DOHH2 (cell line): Measurements from ENCODE around the gene OLFM4.

ENCODE experiments used
- H3F3A ChIP-seq: fragments of 200-600 bp; sonication (generic), shearing (Covaris generic); 2 replicates; pipeline ENCODE4 v1.6.0; 2016; ENCODE audit warnings: antibody characterized with exemption, mild to moderate bottlenecking; ENCODE audit not compliant: control insufficient read depth, insufficient read depth
- H3K27ac ChIP-seq: fragments of 200-600 bp; sonication (generic); 2 replicates; pipeline ENCODE4 v1.5.1; 2014; ENCODE audit warnings: low read depth, mild to moderate bottlenecking, low read length, moderate library complexity
- H3K27me3 ChIP-seq: fragments of 200-600 bp; sonication (generic); 2 replicates; pipeline ENCODE4 v1.6.1; 2014; ENCODE audit warnings: mild to moderate bottlenecking, low read length, mixed read lengths; ENCODE audit not compliant: control insufficient read depth
- H3K36me3 ChIP-seq: fragments of 200-600 bp; sonication (generic); 2 replicates; pipeline ENCODE4 v1.6.1; 2014; ENCODE audit warnings: mild to moderate bottlenecking, low read length, moderate library complexity, mixed read lengths; ENCODE audit not compliant: control insufficient read depth
- H3K4me1 ChIP-seq: fragments of 200-600 bp; sonication (generic); 2 replicates; pipeline ENCODE4 v1.6.1; 2014; ENCODE audit warnings: mild to moderate bottlenecking, low read length, mixed read lengths; ENCODE audit not compliant: control insufficient read depth
- H3K4me2 ChIP-seq: fragments of 200-600 bp; sonication (generic); 2 replicates; pipeline ENCODE4 v1.6.0; 2014; ENCODE audit warnings: mild to moderate bottlenecking, low read length, moderate library complexity
- H3K4me3 ChIP-seq: fragments of 200-600 bp; sonication (generic); 2 replicates; pipeline ENCODE4 v1.5.1; 2014; ENCODE audit warnings: mild to moderate bottlenecking, low read length, mixed read lengths
- H3K79me2 ChIP-seq: fragments of 200-600 bp; sonication (generic); 2 replicates; pipeline ENCODE4 v1.6.1; 2014; ENCODE audit warnings: mild to moderate bottlenecking, low read length, mixed read lengths; ENCODE audit not compliant: control insufficient read depth
- H3K9me2 ChIP-seq: fragments of 200-600 bp; sonication (generic); replicated peaks from 2 replicates; pipeline ENCODE4 v1.6.1; 2014; ENCODE audit warnings: mild to moderate bottlenecking, low read length, mixed read lengths; ENCODE audit not compliant: control insufficient read depth
- H3K9me3 ChIP-seq: fragments of 200-600 bp; sonication (generic); 2 replicates; pipeline ENCODE4 v1.6.1; 2014; ENCODE audit warnings: antibody characterized with exemption, low read length, mixed read lengths; ENCODE audit not compliant: control insufficient read depth, insufficient read depth
- H4K20me1 ChIP-seq: fragments of 200-600 bp; sonication (generic); 2 replicates; pipeline ENCODE4 v1.6.0; 2014; ENCODE audit warnings: low read depth, mild to moderate bottlenecking, antibody characterized with exemption, low read length, moderate library complexity; ENCODE audit not compliant: control insufficient read depth, insufficient read depth
- EZH2phosphoT487 ChIP-seq: fragments of 200-600 bp; sonication (generic); IDR thresholded peaks from 2 replicates; pipeline ENCODE4 v1.6.1; 2017; ENCODE audit warnings: borderline replicate concordance, mild to moderate bottlenecking, antibody characterized with exemption, low read length, moderate library complexity, mixed read lengths
- TF ChIP-seq, protein P1 (sequence below): fragments of 200-600 bp; sonication (generic); IDR thresholded peaks from one replicate; pipeline ENCODE4 v1.5.1; 2014; ENCODE audit warnings: antibody characterized with exemption, mild to moderate bottlenecking, low read depth, low read length; ENCODE audit not compliant: poor library complexity, severe bottlenecking

The OLFM4 gene

DNA sequence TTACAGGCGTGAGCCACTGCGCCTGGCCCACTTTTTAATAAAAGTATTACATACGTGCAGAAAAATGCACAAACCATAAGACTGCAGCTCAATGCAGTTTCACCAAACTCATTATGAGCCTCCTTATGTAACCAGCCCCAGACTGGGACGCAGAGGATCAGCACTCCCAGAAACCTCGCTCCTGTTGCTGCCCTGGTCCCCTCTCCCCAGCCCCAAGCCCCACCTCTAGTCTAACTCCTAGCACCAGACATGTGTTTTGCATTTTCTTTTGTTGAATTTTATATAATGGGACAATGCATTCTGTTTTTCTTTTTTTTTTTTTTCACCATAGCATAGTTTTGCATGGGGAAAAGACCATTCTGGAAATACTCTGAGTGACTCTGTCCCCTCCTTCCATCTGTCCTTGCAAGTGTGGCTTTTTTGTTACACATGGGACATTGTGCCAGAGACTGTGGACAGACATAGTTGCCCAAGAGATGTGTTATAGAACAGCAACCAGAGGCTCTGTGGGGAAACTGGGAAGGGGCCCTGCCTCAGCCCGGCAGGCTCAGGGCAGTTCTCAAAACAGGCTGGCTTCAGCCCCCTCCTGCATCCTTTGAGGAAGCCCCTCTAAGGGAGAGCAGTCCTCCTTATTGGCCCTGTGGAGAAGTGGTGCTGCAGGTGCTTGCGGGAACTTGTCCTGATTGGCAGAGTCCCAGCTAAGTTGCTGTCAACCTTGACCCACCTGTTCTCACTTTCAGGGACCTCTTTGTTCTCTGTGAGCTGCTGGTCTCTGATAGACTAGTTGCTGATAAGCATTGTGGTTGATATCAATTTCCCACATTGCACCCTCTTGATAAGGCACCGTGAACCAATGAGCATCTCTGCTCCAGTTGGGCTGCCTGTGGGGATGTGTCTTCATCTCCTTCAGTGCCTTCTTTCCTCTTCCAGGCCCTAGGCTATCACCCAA lies 13.8 kb upstream of the OLFM4 start:
- no peaks in the 10 kb centered on the region for H3K9me3 ChIP-seq
- no peaks in the 10 kb centered on the region for H3K27me3 ChIP-seq
- no peaks in the 10 kb centered on the region for H3K9me2 ChIP-seq
- no peak overlapping the region for H3K27ac ChIP-seq
- TF ChIP-seq, protein P1, sequence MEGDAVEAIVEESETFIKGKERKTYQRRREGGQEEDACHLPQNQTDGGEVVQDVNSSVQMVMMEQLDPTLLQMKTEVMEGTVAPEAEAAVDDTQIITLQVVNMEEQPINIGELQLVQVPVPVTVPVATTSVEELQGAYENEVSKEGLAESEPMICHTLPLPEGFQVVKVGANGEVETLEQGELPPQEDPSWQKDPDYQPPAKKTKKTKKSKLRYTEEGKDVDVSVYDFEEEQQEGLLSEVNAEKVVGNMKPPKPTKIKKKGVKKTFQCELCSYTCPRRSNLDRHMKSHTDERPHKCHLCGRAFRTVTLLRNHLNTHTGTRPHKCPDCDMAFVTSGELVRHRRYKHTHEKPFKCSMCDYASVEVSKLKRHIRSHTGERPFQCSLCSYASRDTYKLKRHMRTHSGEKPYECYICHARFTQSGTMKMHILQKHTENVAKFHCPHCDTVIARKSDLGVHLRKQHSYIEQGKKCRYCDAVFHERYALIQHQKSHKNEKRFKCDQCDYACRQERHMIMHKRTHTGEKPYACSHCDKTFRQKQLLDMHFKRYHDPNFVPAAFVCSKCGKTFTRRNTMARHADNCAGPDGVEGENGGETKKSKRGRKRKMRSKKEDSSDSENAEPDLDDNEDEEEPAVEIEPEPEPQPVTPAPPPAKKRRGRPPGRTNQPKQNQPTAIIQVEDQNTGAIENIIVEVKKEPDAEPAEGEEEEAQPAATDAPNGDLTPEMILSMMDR = no peak
- no peak for TF ChIP-seq EZH2phosphoT487
- H3K4me3 ChIP-seq = no peak overlapping the region
- H4K20me1 ChIP-seq = no peaks in the 10 kb centered on the region
- no peak overlapping the region for H3K4me2 ChIP-seq
- H3K4me1 ChIP-seq = no peaks in the 10 kb centered on the region
- H3K79me2 ChIP-seq = no peaks in the 10 kb centered on the region
- H3K36me3 ChIP-seq = no peaks in the 10 kb centered on the region
- H3F3A ChIP-seq = no peaks in the 10 kb centered on the region

DNA sequence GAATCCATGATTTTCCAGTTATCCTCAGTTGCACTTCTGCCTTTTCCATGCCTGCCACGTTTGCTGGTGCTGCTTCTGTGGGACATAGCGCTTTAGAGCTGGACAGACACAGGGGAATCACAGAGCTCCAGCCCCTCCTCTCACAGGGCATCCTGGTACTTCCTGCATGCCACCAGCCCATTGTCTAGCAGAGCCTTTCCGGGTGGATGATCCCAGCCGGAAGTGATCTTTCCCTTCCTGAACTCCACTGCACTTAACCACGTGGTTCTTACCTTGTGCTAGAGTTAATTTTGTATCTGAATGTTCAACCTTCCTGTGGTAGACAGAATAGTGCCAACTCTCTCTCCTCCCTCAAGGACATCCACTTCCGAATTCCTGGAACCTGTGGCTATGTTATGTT lies 12.6 kb upstream of the OLFM4 start:
- no peaks in the 10 kb centered on the region for H4K20me1 ChIP-seq
- H3K4me3 ChIP-seq = no peak overlapping the region
- H3K4me1 ChIP-seq = no peaks in the 10 kb centered on the region
- H3K27ac ChIP-seq = no peak overlapping the region
- H3K36me3 ChIP-seq = no peaks in the 10 kb centered on the region
- H3K9me2 ChIP-seq = no peaks in the 10 kb centered on the region
- no peaks in the 10 kb centered on the region for H3K9me3 ChIP-seq
- H3K27me3 ChIP-seq = no peaks in the 10 kb centered on the region
- H3K4me2 ChIP-seq = no peak overlapping the region
- H3K79me2 ChIP-seq = no peaks in the 10 kb centered on the region
- TF ChIP-seq EZH2phosphoT487 = no peak
- TF ChIP-seq, protein P1 = no peak
- H3F3A ChIP-seq = no peaks in the 10 kb centered on the region

DNA sequence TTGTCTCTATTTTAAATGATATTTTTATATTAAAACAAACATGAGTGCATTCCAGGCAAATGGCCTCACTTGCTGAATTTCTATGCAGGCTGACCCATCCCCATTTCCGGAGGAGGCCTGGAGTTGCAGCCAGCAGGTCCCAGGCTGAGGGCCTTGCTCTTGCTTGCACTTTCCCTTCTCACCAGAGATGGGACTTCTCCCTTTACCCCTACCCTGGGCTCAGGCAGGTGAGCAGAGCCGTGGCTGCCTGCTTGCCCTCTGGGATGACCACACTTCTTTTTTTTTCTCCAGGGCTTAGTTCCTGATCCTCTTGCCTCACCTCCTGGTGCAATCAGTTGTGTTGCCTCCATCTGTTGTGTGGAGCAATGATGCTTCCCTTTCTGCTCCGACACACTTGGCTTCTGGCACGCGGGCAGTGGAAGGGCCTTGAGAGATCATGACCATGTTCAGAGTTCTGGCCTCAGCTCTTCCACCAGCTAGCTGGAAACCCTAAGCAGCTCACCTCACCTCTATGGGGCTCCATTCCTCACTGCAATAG lies 11.1 kb upstream of the OLFM4 start:
- no peaks in the 10 kb centered on the region for H3K27me3 ChIP-seq
- H3K4me2 ChIP-seq = no peak overlapping the region
- no peak for TF ChIP-seq EZH2phosphoT487
- TF ChIP-seq, protein P1 = no peak
- H3K36me3 ChIP-seq = no peaks in the 10 kb centered on the region
- no peak overlapping the region for H3K4me3 ChIP-seq
- no peaks in the 10 kb centered on the region for H3F3A ChIP-seq
- H4K20me1 ChIP-seq = no peaks in the 10 kb centered on the region
- H3K4me1 ChIP-seq = no peaks in the 10 kb centered on the region
- H3K27ac ChIP-seq = no peak overlapping the region
- no peaks in the 10 kb centered on the region for H3K79me2 ChIP-seq
- no peaks in the 10 kb centered on the region for H3K9me3 ChIP-seq
- H3K9me2 ChIP-seq = no peaks in the 10 kb centered on the region
